HG03045 (cell line): Measurements from ENCODE around the gene BORCS5.
"Not testable (repeated sequence)": the region's sequence is repeated elsewhere in the genome, so short reads cannot be mapped to it uniquely, and the experiment has no call there.

Source experiments
- ATAC-seq: cut with Tn5 transposase; IDR thresholded peaks from one replicate; pipeline ENCODE4 v1.9.1; 2021; ENCODE audit warnings: mild to moderate bottlenecking, moderate library complexity; ENCODE audit not compliant: unreplicated experiment

Gene BORCS5

DNA sequence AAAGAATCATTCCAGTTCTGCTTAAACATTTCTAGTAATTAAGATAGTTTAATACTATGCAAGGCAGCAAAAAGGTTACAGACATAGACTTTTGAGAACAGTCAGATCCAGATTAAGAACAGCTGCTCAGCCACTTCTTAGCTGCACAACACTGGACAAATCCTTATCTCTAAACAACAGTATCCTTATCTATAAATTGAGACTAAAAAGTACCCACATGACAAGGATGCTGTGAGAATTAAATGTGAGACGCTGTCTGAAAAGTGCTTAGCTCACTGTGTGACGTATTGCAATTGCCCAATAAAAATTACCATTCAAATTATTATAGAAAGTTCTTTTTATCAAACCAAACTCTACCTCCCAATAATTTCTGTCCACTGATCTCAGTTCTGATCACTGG is 35.5 kb downstream of the BORCS5 start:
- no peak for ATAC-seq

DNA sequence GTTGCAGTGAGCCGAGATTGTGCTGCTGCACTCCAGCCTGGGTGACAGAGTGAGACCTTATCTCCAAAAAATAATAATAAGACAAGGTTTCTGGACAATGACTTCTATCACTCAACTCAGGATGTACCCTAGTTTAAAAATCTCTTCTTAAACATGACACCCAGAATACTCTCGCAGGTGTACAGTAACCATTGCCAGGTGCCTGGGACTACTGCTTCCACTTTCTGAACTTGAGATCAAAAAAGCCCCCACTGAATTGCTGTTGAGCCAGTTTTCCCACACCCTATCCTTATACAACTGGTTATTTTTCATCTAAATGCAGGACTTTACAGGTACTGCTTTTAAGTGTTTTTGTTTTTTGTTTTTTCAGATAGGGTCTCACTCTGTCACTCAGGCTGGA is 36.3 kb downstream of the BORCS5 start:
- no peak for ATAC-seq

DNA sequence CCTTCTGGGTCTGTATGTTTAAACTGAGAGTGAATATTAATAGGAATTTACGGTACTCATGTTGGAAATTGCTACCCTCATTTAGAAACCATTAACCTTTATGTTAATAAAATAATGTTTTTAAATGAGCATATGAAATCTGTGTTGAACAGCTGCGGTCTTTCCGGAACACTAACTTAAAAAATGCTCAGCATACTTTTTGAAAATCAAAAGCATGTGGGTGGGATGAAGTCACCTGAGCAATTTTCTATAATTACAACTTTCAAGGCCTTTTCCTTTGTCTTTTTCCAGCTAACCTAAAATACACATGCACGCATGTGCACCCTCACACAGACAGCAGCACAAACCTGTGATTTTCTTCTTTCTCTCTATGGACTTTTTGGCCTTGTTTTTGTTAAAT is 39.8 kb downstream of the BORCS5 start:
- ATAC-seq, result no peak

DNA sequence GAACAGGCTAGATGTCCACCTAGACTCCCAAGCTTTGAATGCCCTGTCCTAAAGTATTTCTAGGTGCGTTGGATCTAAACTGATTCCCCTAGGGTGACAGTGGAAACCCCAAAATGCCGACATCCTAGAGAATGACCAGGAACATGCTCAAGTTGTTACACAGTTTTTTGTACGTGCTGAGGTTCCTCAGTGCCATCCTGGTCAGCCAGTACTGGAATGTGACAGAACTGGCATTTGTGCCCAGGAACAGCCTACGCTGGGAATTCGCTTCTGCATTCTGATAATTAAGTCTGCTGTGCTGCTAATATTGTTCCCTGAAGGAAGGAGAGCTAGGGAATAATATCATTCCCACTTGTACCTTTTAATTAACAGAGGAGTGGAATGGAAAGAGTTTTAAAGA is 40.3 kb downstream of the BORCS5 start:
- ATAC-seq, result no peak

DNA sequence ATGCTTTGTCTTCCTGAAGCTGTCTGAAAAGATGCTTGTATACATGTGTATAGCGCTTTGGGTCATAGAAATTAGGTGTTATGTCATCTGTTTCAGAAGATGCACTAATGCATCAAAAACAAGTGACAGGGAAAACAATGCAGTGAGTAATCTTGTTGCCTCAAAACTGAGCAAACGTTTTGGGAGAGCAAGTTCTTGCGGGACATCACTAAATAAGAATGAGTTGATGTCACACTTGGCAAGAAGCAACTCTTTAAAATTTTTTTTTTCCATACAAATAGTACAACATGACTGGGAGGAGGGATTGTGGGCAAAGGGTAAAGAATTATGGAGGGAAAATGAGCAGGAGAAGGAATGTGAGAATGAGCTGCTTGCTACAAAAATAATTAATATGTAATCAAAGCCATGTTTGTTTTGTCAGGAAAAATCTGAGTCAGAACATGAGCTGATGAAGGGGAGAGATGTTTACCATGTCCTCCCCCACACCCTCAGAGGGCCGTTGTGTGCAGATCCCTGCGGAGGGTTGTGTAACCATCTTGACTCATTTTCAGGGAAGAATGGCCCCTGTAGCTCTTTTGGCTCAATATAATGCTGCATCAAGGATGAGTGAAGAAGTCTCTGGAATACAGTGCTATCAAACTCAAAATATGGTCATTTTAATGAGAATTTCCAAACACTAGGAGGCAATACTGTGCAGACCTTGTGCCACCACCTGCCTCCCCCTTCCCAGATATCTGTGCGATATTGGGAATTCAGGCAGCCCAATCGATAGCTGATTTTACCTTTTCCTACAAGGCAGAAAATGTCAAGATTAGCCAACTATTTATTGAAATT is 41.4 kb downstream of the BORCS5 start:
- no peak for ATAC-seq

DNA sequence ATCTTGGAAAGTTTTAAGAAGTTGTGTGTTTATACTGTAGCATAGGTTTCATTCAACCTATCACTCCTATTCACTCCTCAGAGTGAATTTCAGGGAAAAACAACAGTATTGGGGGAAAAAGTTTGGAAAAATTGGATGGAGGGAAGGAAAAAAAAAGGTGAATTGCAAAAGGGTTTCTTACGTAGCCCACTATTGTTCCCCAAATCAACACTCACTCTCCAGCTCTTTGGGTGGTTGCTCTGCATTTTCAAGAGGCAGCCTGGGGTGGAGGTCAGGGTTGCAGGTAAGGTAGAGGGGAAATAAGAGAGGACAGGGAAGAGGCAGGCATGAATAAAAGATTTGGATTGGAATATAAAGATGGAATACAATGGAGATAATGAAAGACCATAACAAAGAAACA is 42.3 kb downstream of the BORCS5 start:
- no peak for ATAC-seq

DNA sequence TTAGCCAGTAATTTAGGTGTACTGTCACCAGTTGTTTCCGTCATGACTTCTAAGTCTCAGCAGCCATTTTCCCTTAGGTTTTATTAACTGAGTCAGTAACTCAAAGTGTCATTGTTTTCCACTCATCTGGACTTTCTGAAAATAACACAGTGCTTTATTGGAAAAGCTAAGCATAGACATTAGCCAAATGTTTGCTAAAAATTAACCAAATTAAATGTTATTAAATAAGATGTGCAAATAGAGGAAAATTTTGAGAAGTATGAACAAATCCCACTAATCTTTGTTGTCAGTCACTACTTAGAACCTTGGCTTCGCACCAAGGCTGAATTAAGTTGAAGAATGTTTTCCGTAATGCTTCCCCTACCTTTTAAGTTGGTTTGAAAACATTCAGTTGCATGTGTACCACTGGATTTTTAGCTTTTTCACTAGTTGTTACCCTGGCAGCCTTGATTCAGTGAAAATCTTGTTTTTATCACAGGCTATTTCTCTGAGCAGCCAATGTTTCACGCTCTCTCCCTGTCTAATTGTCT is 43.0 kb downstream of the BORCS5 start:
- ATAC-seq, result no peak

DNA sequence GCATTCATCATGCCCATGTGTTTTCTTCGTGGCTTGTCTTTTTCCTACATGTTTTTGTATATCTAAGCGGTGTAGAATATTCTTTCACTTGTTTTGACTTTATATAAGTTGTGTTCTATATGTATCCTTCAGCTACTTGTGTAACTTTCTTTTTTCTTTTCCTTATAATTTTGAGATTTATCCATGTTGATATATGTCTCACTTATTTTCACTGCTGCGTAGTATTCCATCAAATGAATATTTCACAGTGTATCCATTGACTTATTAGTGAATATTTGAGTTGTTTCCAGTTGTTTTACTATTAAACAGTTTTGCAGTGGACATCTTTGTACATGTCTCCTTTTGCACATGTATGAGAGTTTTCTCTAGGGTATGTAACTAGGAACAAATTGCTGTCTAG is 43.9 kb downstream of the BORCS5 start:
- ATAC-seq, result no peak

DNA sequence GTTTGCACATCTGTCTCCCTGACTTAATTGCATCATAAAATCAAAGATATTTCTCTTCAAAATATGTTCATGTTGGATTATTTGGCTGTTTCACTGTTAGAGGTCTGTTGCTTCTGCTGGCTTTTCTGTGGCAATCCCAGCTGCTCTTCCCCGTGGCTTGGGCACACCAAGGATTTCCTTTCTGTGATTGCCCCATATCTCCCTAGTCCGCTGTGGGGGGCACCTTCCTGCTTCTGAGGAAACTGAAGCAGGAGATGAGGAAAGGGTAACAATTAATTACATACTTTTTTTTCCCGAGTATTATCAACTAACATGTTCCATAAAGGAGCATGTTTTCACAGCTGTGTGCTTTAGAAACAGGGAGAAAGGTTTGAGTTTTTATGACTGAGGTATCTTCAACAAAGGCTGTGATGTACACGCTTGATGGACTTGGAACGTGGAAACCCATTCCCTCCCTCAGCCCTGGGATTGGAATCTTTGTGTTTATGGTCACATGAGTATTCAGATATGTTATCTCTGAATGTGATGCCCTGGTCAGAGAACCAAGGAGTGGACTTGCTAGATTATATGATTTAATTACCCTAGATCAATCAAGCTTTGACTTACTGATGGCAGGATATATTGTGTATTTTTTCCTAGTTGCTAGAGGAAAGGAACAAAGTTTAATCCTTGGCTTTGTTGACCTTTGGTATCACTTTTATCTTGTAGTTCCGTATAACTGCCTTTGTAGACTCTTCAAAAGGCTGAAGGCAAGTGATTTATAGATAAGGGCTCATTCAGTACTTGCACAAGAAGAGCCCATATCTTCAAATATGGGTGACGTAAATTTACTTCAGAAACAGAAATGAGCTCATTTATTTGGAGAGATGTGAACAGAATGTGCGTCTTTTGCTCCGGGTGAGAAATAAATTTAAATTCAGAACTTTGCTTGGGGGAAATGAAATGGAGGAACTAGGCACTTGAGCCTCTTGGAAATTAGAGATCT is 46.7 kb downstream of the BORCS5 start:
- no peak for ATAC-seq

DNA sequence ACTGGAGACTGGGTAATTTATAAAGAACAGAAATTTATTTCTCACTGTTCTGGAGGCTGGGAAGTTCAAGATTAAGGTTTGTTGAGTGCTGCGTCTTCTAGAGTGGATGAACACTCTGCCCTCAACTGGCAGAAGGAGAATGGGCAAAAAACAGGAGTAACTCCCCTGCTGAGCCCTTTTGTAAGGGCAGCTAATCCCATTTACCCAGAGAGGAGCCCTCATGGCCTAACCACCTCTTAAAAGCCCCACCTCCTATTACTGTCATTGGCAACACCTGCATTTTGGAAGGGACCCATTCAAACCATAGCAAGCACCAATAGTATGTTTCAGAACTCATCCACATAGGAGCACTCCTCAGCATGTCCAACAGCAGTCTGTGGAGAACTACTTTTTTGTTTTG is 47.4 kb downstream of the BORCS5 start:
- no peak for ATAC-seq

DNA sequence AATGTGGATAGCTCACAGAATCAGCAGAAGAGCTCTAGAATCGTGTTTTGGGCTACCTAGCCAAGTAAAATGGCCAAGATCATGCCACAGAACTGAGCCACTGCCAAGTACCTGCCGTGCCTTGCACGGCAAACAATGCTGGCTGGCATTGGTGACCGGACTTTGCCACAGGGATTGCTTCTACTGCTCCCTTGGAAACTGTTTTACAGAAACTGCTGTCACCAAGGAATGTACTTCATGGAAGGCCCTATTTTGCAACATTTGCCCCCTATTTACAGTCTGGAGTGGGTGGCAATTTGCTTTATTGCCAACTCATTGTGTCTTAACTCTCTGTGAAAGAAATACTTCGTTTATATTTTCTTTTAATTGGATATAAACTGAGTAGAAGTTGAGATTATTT is 49.0 kb downstream of the BORCS5 start:
- no peak for ATAC-seq

DNA sequence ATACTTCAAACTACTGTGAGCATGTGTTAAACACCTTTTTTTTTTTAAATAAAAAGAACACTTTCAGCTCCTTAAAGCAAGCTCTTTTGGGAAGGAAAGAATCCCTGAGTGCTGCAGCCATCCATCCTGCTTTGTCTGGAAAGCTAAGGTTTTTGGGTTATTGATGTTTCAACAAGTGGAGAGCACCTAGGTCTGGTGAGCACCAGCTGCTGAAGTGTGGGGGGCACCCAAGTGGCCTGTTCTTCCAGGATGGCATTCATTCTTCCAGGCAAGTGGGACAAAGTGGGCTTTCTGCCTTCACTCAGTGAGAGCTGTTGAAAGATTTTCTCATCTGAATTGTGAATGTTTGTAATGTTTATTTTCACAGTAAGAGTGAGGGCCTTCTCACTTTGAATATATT is 49.9 kb downstream of the BORCS5 start:
- no peak for ATAC-seq

DNA sequence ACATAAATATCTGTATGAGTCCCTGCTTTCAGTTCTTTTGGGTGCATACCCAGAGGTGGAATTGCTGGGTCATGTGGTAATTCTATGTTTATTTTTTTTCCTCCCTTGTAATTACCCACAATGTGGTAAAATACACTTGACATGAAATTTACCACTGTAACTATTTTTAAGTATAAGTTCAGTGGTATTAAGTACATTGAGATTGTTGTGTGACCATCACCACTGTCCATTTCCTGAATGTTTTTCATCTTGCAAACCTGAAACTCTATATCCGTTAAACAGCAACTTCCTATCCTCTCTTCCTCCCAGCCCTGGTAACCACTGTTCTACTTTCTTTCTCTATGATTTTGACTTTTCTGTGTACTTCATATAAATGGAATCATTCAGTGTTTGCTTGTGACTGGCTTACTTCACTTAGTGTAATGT is 51.4 kb downstream of the BORCS5 start:
- ATAC-seq, result no peak

DNA sequence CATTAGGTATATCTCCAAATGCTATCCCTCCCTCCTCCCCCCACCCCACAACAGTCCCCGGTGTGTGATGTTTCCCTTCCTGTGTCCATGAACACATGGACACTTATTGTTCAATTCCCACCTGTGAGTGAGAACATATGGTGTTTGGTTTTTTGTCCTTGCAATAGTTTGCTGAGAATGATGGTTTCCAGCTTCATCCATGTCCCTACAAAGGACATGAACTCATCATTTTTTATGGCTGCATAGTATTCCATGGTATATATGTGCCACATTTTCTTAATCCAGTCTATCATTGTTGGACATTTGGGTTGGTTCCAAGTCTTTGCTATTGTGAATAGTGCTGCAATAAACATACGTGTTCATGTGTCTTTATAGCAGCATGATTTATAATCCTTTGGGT is 52.5 kb downstream of the BORCS5 start:
- ATAC-seq, result not testable (repeated sequence)

DNA sequence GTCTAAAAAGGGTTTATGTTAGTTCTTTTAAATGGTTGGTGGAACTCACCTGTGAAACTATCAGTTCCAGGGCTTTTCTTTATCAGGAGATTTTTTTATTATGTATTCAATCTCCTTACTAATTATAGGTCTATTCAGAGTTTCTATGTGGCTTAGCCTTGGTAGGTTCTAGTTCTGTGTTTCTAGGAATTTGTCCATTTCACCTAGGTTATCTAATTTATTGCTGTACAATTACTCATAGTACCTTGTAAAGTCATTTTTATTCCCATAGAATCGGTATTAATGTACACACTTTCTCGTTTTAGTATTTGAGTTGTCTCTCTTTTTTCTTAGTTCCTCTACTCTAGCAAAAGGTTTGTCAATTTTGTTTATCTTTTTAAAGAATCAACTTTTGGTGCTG is 59.0 kb downstream of the BORCS5 start:
- ATAC-seq, result no peak

DNA sequence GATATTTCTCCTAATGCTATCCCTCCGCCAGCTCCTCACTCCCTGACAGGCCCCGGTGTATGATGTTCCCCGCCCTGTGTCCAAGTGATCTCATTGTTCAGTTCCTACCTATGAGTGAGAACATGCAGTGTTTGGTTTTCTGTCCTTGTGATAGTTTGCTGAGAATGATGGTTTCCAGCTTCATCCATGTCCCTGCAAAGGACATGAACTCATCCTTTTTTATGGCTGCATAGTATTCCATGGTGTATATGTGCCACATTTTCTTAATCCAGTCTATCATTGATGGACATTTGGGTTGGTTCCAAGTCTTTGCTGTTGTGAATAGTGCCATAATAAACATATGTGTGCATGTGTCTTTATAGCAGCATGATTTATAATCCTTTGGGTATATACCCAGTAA is 62.3 kb downstream of the BORCS5 start:
- ATAC-seq, result not testable (repeated sequence)

DNA sequence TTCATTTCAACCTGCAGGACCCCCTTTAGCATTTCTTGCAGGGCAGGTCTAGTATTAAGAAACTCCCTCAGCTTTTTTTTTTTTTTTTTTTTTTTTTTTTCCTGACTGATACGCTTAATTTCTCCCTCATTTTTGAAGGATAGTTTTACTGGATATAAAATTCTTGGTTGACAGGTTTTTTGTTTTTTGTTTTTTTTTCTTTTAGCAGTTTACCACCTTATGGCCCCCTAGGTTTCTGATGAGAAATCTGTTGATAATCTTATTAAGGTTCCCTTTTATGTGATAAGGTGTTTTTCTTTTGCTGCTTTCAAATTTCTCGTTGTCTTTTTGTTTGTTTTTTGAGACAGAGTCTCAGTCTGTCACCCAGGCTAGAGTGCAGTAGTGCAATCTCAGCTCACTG is 66.5 kb downstream of the BORCS5 start:
- ATAC-seq, result no peak

DNA sequence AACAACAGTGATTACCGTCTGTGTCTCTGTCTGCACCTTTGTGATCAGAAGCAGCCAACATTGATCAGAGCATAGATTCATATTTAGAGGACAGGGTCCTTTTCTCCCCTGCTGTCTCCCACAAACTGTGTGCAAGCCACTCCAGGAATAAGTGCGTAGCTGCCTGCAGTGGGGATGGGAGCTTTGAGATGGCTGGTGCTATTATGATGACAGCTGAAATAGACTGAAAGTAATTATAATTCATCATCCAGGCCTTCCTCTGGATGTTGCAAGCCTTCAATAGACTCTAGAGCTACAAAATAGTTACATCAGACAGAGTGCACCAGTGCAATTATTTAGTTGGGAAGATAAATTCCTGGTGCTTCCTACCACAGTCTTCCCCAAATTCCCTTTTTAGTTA is 68.1 kb downstream of the BORCS5 start:
- ATAC-seq, result no peak

DNA sequence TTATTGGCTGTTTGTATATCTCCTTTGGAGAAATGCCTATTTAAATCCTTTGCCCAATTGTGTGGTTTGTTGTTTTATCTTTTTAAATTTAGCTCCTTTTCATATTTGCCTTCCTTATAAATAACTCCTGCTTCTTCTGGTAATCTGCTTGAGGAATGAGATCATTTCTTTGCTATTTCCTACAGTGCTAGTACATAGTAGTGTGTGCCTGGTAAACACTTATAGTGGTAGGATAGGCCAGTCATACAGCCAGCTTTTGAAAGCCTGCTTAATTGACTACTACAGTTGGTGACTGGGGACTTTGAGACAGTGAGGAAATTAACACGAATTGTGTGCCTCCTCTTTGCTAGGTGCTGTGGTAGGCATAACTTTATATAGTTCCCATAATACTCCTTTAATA is 68.7 kb downstream of the BORCS5 start:
- ATAC-seq, result no peak

DNA sequence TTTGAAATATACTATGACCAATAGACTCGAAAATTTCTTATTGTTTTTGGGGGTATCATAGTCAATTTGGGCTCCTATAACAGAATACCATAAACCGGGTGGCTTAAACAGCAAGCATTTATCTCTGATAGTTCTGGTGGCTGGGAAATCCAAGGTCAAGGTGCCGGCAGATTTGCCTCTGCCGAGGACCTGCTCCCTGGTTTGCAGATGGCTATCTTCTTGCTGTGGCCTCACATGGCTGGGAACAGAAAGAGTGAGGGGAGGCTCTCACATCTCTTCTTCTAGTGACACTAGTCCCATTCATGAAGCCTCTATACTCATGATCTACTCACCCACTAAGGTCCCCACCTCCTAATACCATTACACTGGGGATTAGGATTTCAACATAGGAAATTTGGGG is 70.7 kb downstream of the BORCS5 start:
- ATAC-seq, result no peak

DNA sequence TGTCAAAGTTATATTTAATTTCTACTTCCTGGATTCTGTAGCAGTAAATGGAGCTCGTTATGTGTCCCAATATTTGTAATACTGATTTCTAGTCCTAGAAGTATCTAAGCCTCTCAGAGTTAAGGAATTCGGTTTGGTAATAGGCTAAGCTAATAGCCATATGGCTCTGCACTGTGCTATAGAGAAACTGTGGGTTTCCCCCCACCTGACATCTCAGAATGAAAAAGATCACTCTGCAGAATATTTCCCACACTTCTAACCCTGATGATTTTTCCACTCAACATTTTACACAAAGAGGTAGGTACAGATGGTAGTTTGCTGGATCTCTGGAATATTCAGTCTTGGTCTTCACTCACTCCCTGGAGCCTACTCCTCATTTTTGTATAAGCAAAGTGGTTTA is 71.2 kb downstream of the BORCS5 start:
- no peak for ATAC-seq
